ENCODE results near the gene BLVRB. TPM values are rescaled to one million over a fixed set of nuclear protein-coding genes. Genes with fewer than 3 reads are reported as not detected.

BLVRB gene
- polyA plus RNA-seq: 48.6 to 129 TPM (median 52.5 TPM) in 3 replicates
- polyA plus RNA-seq (2011; ENCODE audit: low read depth): 26.7 TPM
- polyA plus RNA-seq (2011; cell fraction: cytosol; rRNA removed): 57.0 and 105 TPM in 2 replicates
- polyA plus RNA-seq (2011; cell fraction: nucleus; rRNA removed): 39.1 and 52.7 TPM in 2 replicates
- 75.2 and 154 TPM in 2 replicates for polyA plus RNA-seq (2012; ENCODE audit: low replicate concordance)
- 34.0 to 82.3 TPM (median 74.7 TPM) in 3 replicates for polyA minus RNA-seq
- 105 TPM for polyA minus RNA-seq (2011; cell fraction: cytosol; rRNA and poly(A)+ RNA removed)
- polyA minus RNA-seq (2011; cell fraction: nucleus; rRNA and poly(A)+ RNA removed): 15.5 and 17.0 TPM in 2 replicates

GRCh38 chr19:40465557-40466218 is at the start of gene BLVRB:
BLVRB (minus strand) TSS chr19:40465745; CDS start chr19:40465688, 57 bp downstream.
- FAIRE-seq (peak; percentile 56), DNase-seq (ENCODE audit: low read depth, low spot score) (peak; percentile 97)
- H3K4me2 ChIP-seq (ENCODE audit: control insufficient read depth, extremely low read depth, insufficient read depth, low read depth, low read length): peak within 1 kb of the TSS; percentile 93
- TF ChIP-seq EZH2 (IDR thresholded peaks at IDR 0.05; ENCODE audit: low read length) (no peak), CTCF (optimal IDR thresholded peaks at IDR 0.05 in 1 of 3, IDR thresholded peaks at IDR 0.05 in 1 of 3, conservative IDR thresholded peaks at IDR 0.05 in 1 of 3; ENCODE audit: extremely low read depth in 1 of 3, insufficient read depth in 2 of 3, low read length in 3 of 3) (no peak)
- no peaks in the 10 kb centered on the region for H3K9me3 ChIP-seq (ENCODE audit: control insufficient read depth, low read depth, low read length)
- H3K27ac ChIP-seq (ENCODE audit: control insufficient read depth, insufficient read depth, low read length): peak within 1 kb of the TSS; percentile 81
- H3K79me2 ChIP-seq (ENCODE audit: control insufficient read depth, insufficient read depth, low read length): no peaks in the 10 kb centered on the region
- H3K4me3 ChIP-seq (ENCODE audit: control insufficient read depth in 2 of 3, extremely low read depth in 1 of 3, insufficient read depth in 2 of 3, low read depth in 1 of 3, low read length in 3 of 3): peak within 1 kb of the TSS; percentile 82 to 94 (median 86)
- H3K9ac ChIP-seq (ENCODE audit: control insufficient read depth, extremely low read depth, insufficient read depth, low read length): peak within 1 kb of the TSS; percentile 88
- H3K36me3 ChIP-seq (ENCODE audit: control insufficient read depth in 2 of 2, extremely low read depth in 1 of 2, insufficient read depth in 2 of 2, low read length in 2 of 2): no peaks in the 10 kb centered on the region
- H3K27me3 ChIP-seq (ENCODE audit: control insufficient read depth, extremely low read depth, insufficient read depth, low read length): peaks cover 7% of the 10 kb centered on the region
- dilution Hi-C loops (cut with MboI; ENCODE audit: extremely low pct_ligation_motif_present, low sequenced_read_pairs): no loop called here
- H3K9me1 ChIP-seq (ENCODE audit: control insufficient read depth, extremely low read depth, insufficient read depth, low read length): no peaks in the 10 kb centered on the region
- H2AFZ ChIP-seq (ENCODE audit: control insufficient read depth, low read length): peak within 1 kb of the TSS; percentile 90
- H3K4me1 ChIP-seq (ENCODE audit: control insufficient read depth, extremely low read depth, insufficient read depth, low read length): peaks cover 27% of the 10 kb centered on the region
- no peaks in the 10 kb centered on the region for H4K20me1 ChIP-seq (ENCODE audit: control insufficient read depth, extremely low read depth, insufficient read depth, low read length)

GRCh38 chr19:40513741-40514315 is 48.3 kb upstream of the BLVRB start:
- H3K9me3 ChIP-seq (ENCODE audit: control insufficient read depth, low read depth, low read length): no peaks in the 10 kb centered on the region
- H3K27me3 ChIP-seq (ENCODE audit: control insufficient read depth, extremely low read depth, insufficient read depth, low read length): peaks cover 43% of the 10 kb centered on the region
- dilution Hi-C loops (cut with MboI; ENCODE audit: extremely low pct_ligation_motif_present, low sequenced_read_pairs): no loop called here
- H3K4me1 ChIP-seq (ENCODE audit: control insufficient read depth, extremely low read depth, insufficient read depth, low read length): no peaks in the 10 kb centered on the region
- FAIRE-seq: no peak
- DNase-seq (ENCODE audit: low read depth, low spot score): no peak
- H3K9ac ChIP-seq (ENCODE audit: control insufficient read depth, extremely low read depth, insufficient read depth, low read length): no peak overlapping the region
- H3K36me3 ChIP-seq (ENCODE audit: control insufficient read depth in 2 of 2, extremely low read depth in 1 of 2, insufficient read depth in 2 of 2, low read length in 2 of 2): no peaks in the 10 kb centered on the region
- no peak overlapping the region for H3K4me3 ChIP-seq (ENCODE audit: control insufficient read depth in 2 of 3, extremely low read depth in 1 of 3, insufficient read depth in 2 of 3, low read depth in 1 of 3, low read length in 3 of 3)
- no peak overlapping the region for H3K27ac ChIP-seq (ENCODE audit: control insufficient read depth, insufficient read depth, low read length)
- no peaks in the 10 kb centered on the region for H3K9me1 ChIP-seq (ENCODE audit: control insufficient read depth, extremely low read depth, insufficient read depth, low read length)
- TF ChIP-seq CTCF (optimal IDR thresholded peaks at IDR 0.05 in 1 of 3, IDR thresholded peaks at IDR 0.05 in 1 of 3, conservative IDR thresholded peaks at IDR 0.05 in 1 of 3; ENCODE audit: extremely low read depth in 1 of 3, insufficient read depth in 2 of 3, low read length in 3 of 3) (no peak), EZH2 (IDR thresholded peaks at IDR 0.05; ENCODE audit: low read length) (no peak)
- no peaks in the 10 kb centered on the region for H3K79me2 ChIP-seq (ENCODE audit: control insufficient read depth, insufficient read depth, low read length)
- no peak overlapping the region for H2AFZ ChIP-seq (ENCODE audit: control insufficient read depth, low read length)
- H4K20me1 ChIP-seq (ENCODE audit: control insufficient read depth, extremely low read depth, insufficient read depth, low read length): no peaks in the 10 kb centered on the region
- no peak overlapping the region for H3K4me2 ChIP-seq (ENCODE audit: control insufficient read depth, extremely low read depth, insufficient read depth, low read depth, low read length)
